GM04504 (cell line): ENCODE data around the gene SERINC4.
"Not testable (repeated sequence)": the region's sequence is repeated elsewhere in the genome, so short reads cannot be mapped to it uniquely, and the experiment has no call there.

ENCODE experiments used
- DNase-seq: peaks from one replicate; pipeline ENCODE4 v3.0.0-alpha.2; 2012; ENCODE audit warnings: low read depth

SERINC4 gene

DNA sequence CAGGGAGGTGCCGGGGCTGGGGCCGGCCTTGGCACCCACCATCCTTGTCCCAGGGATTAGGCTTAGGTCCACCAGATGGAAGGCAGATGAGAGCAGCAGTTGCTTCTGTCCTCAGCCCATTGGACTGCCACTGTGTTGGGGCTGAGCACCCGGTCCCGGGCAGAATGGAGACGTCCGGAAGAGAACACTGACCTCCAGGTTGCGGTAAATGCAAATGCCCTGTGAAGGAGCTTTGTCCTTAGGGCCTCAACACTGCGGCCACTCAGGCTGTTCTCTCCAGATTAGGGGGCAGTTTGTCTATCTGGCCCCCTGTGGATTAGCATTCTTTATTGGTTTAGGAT lies at the start of gene SERINC4:
Gene SERINC4, minus strand, starts transcription at position 276 of the 341 bp plus-strand sequence. Its CDS starts 234 bp downstream, at position 42.
- no peak for DNase-seq

DNA sequence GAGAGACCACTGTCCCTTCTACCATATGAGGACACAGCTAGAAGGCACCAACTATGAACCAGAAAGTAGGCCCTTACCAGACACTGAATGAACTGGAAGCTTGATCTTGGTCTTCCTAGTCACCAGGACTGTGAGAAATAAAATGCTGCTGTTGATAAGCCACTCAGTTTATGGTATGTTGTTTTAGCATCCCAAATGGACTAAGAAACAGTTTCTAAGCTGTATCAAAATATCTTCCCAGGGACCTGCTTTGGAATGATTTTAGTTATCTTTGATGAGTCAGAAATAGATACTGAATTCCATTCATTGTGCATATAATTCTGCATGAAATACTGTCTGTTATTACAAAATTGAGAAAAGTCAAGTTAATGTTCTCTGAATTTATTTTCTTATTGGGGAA lies 45.4 kb upstream of the SERINC4 start:
- no peak for DNase-seq

DNA sequence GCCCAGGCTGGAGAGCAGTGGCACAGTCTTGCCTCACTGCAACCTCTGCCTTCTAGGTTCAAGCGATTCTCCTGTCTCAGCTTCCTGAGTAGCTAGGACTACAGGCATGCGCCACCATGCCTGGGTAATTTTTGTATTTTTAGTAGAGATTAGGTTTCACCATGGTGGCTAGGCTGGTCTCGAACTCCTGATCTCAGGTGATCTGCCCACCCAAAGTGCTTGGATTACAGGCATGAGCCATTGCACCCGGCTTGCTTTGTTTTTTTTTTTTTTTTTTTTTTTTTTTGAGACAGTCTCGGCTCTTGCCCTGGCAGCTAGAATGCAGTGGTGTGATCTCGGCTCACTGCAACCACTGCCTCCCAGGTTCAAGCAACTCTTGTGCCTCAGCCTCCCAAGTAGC lies 32.5 kb upstream of the SERINC4 start:
- DNase-seq = not testable (repeated sequence)

DNA sequence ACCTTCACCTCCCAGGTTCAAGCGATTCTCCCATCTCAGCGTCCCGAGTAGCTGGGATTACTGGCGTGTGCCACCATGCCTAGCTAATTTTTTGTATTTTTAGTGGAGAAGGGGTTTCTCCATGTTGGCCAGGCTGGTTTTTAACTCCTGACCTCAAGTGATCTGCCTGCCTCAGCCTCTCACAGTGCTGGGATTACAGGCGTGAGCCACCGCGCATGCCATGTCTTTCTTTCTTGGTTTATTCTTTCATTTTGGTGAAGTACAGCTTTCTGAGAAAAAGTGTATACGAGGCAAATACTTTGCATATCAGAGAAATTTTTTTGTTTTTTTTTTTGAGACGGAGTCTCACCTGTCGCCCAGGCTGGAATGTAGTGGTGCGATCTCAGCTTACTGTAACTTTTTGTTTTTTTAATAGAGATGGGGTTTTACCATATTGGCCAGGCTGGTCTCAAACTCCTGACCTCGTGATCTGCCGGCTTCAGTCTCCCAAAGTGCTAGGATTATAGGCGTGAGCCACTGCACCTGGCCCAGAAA lies 31.6 kb upstream of the SERINC4 start:
- not testable (repeated sequence) for DNase-seq

DNA sequence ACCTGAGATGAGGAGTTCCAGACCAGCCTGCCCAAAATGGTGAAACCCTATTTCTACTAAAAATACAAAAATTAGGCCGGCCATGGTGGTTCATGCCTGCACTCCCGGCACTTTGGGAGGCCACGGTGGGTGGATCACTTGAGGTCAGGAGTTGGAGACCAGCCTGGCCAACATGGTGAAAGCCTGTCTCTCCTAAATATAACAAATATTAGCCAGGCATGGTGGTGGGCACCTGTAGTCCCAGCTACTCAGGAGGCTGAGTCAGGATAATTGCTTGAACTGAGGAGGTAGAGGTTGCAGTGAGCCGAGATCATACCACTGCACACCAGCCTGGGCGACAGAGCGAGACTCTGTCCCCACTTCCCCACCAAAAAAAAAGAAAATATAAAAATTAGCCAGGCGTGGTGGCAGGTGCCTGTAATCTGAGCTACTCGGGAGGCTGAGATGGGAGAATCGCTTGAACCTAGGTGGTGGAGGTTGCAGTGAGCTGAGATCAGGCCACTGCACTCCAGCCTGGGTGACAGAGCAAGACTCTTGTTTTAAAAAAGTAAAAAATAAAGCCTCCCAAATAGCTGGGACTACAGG lies 30.8 kb upstream of the SERINC4 start:
- DNase-seq = not testable (repeated sequence)

DNA sequence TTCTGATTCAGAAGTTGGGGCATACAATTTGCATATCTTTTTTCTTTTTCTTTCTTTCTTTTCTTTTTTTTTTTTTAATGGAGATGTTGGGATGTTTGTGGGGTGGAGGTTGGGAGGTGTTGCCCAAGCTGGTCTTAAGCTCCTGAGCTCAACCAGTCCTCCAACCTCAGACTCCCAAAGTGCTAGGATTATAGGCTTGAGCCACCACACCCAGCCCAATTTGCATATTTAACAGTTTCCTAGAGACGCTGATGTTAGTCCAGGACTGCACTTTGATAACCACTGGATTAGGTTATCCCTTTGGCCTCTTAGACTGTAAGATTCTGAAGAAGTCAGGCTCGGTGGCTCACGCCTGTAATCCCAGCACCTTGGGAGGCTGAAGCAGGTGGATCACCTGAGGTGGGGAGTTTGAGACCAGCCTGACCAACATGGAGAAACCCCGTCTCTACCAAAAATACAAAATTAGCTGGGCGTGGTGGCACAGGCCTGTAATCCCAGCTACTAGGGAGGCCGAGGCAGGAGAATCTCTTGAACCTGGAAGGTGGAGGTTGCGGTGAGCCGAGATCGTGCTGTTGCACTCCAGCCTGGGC lies 30.0 kb upstream of the SERINC4 start:
- DNase-seq = not testable (repeated sequence)

DNA sequence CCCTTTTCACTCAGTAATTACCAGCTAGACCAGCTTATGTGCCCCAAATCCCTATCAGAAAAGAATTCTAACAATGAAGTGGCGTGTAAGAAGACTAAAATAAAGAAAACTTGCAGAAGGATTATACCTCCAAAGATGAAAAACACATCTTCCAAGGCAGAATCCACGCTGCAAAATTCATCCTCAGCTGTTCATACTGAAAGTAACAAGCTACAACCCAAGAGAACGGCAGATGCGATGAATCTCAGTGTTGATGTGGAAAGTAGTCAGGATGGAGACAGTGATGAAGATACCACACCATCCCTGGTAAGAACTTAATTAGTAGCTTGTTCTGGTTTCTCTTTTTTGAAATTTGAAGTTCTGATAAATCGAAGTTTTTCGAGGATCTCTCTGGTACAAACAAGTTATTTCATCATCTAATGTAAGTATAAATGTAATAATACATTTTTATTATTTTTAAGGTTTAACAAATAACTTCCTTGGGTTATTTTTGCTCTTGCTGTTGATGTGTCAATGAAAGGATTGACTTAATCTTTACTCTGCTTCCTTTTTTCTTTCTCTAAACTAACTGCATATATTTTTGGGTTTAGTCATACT lies 28.1 kb upstream of the SERINC4 start:
- DNase-seq = no peak

DNA sequence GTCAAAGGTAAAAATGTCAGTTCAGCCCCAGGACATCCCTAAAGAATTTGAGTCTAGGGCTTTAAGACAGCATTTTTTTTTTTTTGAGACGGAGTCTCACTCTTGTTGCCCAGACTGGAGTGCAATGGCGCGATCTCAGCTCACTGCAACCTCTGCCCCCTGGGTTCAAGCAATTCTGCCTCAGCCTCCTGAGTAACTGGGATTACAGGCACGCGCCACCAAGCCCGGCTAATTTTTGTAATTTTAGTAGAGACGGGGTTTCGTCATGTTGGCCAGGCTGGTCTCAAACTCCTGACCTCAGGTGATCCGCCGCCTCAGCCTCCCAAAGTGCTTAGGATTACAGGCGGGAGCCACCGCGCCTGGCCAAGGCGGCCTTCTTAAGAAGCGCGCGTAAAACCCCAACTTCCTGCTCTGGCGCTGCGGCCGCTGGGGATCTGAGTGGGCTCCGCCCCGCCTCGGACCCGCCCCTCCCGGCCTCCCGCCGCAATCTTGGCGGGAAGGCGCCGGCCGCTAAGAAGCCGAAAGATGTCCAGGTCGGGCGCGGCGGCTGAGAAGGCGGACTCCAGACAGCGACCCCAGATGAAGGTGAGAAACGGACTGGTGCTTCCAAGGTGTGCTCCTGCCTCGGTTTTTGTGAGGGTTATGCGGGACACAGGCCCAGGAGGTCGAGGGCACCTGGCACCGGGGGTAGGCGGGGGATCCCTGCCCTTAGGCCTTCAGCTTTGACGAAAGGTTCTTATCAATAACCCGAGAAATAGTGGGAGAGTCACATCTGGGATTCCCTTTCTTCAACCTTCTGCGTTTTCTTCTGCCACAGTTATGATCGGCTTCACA lies 26.7 kb upstream of the SERINC4 start, which contains the start of gene WDR76:
Gene WDR76, plus strand, starts transcription at position 495 of the 834 bp plus-strand sequence. Its CDS starts 31 bp downstream, at position 526.
- peak; percentile 45 for DNase-seq

DNA sequence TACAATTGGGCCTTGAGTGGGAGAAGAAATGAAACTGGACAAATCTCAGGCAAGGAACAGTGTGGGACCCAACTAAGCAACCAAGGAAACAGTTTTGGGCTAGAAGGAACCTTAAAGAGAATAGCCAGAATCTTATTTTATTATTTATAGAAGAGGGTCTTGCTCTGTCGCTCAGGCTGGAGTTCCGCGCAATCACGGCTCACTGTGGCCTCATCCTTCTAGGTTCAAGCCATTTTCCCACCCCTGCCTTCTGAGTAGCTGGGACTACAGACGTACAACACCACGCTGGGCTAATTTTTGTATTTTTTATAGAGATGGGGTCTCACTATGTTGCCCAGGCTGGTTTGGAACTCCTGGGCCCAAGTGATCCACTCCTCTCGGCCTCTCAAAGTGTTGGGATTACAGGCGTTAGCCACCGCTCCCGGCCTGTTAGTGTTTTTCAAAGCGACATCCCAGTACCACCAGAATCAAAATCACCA lies 26.0 kb upstream of the SERINC4 start:
- no peak for DNase-seq

DNA sequence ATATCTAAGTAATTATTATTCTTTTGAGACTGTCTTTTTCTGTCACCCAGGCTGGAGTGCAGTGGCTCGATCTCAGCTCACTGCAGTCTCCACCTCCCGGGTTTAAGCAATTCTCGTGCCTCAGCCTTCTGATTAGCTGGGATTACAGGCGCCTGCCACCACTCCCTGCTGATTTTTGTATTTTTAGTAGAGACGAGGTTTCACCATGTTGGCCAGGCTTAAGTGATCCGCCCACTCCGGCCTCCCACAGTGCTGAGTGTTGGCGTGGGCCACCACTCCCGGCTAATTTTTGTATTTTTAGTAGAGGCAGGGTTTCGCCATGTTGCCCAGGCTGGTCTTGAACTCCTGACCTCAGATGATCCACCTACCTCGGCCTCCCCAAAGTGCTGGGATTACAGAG lies 25.3 kb upstream of the SERINC4 start:
- not testable (repeated sequence) for DNase-seq

DNA sequence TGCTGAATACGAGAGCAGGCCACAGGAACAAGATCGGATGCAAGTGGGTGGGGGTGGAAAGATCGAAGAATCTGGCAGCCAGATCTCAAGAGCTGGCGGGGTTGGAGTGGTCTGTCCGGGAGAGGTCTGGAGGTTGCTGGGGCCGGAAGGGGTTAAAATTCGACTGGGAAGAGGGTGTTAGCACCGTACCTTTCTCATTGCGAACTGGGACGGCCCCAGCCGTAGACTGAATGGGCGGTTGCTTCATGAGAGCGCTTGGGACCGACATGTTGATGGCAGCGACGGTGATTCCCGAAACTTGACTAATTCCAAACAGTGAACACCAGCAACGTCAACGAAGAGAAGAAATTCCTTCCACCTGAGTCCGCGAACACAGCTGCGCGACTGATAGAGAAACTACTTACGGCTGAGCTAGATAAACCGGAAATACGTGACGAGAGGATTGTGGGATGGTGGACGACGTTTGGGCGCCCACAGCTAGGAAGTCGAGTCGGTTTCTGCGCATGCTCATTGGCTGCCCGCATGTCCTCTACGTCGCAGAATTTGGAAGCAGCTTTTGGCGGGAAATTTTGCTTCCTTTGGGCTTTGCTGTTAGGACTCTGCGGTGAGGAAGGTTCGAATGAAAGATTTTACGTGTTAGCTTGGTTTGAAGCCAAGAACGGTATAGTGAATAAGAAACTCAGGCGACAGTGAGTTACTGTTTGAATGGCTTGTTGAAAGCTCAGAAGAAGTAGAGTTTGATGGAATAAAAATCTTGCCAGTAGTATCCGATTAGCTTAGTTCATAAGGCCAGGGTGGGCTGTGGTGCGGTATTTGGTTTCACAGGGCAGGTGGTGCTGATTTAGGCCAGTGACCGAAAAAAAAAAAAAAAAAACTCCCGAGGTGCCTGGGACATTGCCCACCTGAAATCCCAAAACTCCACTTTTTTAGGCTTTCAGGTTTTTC lies 24.6 kb upstream of the SERINC4 start, which contains the start of gene MFAP1:
Gene MFAP1, minus strand, starts transcription at position 389 of the 945 bp plus-strand sequence. Its CDS starts 121 bp downstream, at position 268.
- DNase-seq = peak; percentile 92

DNA sequence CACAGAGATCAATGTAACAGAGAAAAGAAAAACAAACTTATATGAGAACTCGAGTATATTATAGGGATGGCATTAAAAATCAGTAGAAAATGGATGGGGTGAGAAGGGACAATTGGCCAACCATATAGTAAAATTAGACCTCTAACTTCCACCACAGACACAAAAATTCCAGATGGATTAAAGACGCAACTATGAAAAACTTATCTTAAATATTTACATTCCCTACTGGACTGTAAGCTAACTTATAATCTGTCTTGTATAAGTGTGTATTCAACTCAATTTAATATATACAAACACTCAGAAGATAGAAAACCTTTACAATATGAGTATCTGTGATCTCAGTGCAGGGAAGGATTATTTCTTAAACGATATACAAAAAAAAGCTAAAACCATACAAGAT lies 21.5 kb upstream of the SERINC4 start:
- DNase-seq = no peak

DNA sequence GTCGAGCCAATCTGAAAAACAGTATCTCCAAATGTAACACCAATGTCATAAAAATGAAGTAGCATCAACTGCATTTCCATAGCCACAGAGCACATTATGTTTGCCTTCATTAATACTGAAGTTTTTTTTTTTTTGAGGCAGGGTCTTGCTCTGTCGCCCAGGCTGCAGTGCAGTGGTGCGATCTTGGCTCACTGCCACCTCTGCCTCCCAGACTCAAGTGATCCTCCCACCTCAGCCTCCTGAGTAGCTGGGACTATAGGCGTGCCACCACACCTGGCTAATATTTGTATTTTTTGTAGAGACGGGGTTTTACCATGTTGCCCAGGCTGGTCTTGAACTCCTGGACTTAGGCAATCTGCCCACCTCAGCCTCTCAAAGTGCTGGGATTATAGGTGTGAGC lies 15.0 kb upstream of the SERINC4 start:
- not testable (repeated sequence) for DNase-seq

DNA sequence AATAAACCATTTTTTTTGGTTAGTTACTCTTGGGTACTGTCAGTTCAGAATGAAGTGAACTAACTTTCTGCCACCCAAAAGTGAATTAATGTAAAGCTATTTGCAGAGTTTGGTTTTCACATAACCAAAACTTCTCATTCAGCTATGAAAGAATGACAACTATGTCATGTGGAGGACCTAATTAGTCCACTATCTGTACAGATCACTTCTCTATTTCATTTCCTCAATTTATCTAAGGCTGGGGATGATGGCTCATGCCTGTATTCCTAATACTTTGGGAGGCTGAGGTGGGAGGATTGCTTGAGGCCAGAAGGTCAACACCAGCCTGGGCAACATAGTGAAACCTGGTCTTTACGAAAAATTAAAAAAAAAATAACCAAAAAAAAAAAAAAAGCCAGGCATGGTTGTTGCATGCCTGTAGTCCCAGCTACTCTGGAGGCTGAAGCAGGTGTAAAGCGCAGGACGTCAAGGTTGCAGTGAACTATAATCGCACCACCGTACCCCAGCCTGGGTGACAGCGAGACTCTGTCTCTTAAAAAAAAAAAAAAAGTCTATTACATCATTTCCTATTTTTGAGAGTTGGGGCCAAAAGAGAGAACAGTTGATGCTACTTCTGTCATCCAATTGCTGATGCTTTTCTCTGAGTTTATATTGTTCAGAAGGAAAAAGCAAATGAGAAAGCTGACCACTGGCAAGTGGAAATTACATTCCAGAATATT lies 9.1 kb upstream of the SERINC4 start:
- DNase-seq = no peak

DNA sequence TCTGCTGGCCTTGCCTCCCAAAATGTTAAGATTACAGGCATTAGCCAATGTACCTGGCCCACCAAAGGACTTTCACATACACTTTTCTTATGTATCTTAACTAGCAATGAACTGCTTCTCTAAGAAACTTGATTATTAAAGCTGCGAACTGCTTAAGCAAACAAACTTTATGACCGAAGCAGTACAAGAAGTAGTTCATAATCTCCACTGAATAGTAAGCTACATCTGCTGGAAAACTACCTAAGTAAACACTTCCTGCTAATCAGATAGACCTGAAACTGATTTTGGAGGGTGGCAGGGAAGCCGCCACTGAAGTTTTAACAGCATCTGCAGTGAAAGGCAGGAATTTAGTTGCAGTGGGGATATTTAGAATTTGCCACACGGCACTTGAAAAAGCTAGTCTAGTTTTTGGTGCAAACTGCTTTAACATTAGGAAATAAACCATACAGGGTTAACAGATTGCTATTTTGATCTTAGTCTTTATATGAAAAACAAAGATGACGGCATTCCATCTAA lies 8.5 kb upstream of the SERINC4 start:
- no peak for DNase-seq

DNA sequence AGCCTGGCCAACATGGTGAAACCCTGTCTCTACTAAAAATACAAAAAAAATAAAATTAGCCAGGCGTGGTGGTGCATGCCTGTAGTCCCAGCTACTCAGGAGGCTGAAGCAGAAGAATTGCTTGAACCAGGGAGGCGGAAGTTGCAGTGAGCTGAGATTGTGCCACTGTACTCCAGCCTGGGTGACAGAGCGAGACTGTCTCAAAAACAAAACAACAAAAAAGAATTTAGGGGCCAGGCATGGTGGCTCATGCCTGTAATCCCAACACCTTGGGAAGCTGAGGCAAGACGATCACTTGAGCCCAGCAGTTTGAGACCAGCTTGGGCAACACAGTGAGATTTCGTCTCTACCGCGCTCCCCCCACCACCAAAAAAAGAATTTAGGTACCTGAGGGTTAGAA lies 2.7 kb upstream of the SERINC4 start:
- not testable (repeated sequence) for DNase-seq

DNA sequence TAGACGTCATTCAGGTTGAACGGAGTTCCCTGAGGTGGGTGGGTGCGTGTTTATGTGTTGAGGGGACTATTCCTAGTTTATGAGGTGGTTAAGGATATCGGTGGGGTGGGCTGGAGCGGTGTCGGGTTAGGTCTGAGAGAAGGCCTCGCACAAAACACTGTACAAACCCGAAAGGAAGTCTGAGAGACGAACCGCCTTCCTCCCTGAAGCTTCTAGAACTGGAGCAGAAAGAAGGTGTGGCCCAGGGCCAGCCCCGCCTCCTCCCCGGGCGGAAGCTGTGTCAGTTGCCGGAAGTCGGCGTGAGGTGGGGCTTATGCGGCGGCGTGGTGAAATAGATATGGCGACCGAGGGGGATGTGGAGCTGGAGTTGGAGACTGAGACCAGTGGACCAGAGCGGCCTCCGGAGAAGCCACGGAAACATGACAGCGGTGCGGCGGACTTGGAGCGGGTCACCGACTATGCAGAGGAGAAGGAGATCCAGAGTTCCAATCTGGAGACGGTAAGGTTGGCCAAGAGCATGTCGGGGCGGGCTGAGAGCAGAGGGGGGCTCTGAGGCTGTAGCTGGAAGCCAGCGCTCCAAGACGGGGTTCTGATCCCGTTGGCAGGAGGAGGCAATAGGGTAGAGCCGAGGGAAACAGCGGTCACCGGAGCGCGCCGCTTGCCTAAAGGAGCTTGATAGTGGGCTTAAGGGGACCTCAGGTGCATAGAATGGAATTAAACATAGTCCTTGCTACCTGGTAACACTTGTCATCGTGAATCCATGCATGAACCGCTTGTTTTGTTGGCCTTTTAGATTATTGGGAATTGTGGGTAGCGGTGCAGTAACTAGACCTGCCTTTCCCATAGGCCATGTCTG lies 494 bp upstream of the SERINC4 start, which contains the start of gene HYPK:
Gene HYPK, plus strand, starts transcription at position 314 of the 856 bp plus-strand sequence. Its CDS starts 24 bp downstream, at position 338.
- peak; percentile 80 for DNase-seq

DNA sequence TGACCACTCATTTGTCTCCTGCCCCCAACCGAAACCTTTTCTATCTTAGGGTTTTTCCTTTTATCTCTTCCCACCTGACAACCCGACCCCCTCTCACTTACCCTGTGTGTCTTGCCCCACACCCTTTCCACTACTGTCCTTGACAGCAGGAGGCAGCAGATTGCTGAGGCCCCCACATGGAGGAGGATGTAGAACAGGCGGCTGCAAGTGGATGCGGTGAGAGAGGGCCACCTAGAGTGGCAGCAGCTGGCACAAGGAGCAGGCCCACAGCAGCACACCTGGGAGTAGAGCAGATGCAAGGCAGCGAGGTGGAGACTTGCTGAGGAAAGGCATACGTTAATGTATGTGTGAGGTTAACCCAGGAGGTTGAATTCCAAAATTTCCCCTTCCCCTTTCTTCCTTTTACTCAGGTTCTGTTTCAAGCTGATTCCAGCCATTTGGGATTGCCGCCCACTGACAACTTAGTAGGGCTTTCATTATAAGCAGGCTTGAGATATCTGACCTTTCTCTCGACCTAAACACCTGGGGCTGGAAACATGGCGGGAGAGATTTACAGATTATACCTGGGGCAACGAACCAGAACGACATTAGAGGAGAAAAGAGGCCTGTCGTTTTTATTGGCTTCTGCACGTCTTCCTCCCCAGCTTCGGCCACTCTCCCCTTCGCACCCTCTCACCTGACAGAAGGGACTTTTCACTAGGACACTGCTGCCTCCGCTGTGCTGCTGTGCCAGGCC lies 643 bp downstream of the SERINC4 start:
- no peak for DNase-seq
